Stimulated activated naive CD8-positive, alpha-beta T cell treated with anti-CD3 and anti-CD28 coated beads, Interleukin-15, amount 100 ng/mL, for 72 hours (primary cell): Measurements from ENCODE around the gene MROH2A.

Source experiments
- ATAC-seq: fragments of 150-1000 bp; cut with Tn5 transposase; 2 replicates; pipeline ENCODE4 v1.10.0; 2021; ENCODE audit warnings: mild to moderate bottlenecking, moderate library complexity
- DNase-seq, 2 donors: peaks; one replicate each; pipeline ENCODE4 v3.0.0; 2021 to 2022
- H3K27ac Mint-ChIP-seq, 2 donors: one replicate each; pipeline ENCODE4 v1.8.0; 2022; ENCODE audit warnings: mild to moderate bottlenecking in 2 of 2, mixed read lengths in 2 of 2, moderate library complexity in 2 of 2
- H3K27me3 Mint-ChIP-seq: one replicate; pipeline ENCODE4 v1.8.0; 2022; ENCODE audit warnings: mixed read lengths
- H3K4me1 Mint-ChIP-seq: one replicate; pipeline ENCODE4 v1.8.0; 2022; ENCODE audit warnings: mild to moderate bottlenecking, mixed read lengths
- H3K4me3 Mint-ChIP-seq, 2 donors: one replicate each; pipeline ENCODE4 v1.8.0; 2022; ENCODE audit warnings: mild to moderate bottlenecking in 2 of 2, mixed read lengths in 2 of 2, moderate library complexity in 1 of 2
- H3K9me3 Mint-ChIP-seq, 2 donors: one replicate each; pipeline ENCODE4 v1.8.0; 2022; ENCODE audit warnings: mixed read lengths in 2 of 2

Gene MROH2A

GRCh38 chr2:233831011-233831721 lies 53.0 kb downstream of the MROH2A start:
- no peaks in the 10 kb centered on the region for H3K27me3 Mint-ChIP-seq
- H3K4me3 Mint-ChIP-seq, result no peak overlapping the region
- H3K27ac Mint-ChIP-seq, result no peak overlapping the region
- ATAC-seq (peak; percentile 33), DNase-seq (no peak)
- no peaks in the 10 kb centered on the region for H3K9me3 Mint-ChIP-seq
- no peaks in the 10 kb centered on the region for H3K4me1 Mint-ChIP-seq

- H3K4me1 Mint-ChIP-seq, result no peaks in the 10 kb centered on the region
- H3K27ac Mint-ChIP-seq, result no peak overlapping the region
- DNase-seq (no peak), ATAC-seq (no peak)
- H3K4me3 Mint-ChIP-seq, result no peak overlapping the region
- H3K27me3 Mint-ChIP-seq, result no peaks in the 10 kb centered on the region
- H3K9me3 Mint-ChIP-seq, result no peaks in the 10 kb centered on the region
These were observed 53.7 kb downstream of the MROH2A start for GRCh38 chr2:233831861-233832260.

GRCh38 chr2:233832414-233832813 lies 54.3 kb downstream of the MROH2A start:
- ATAC-seq (peak; percentile 9), DNase-seq (no peak)
- H3K4me3 Mint-ChIP-seq, result no peak overlapping the region
- H3K27me3 Mint-ChIP-seq, result no peaks in the 10 kb centered on the region
- no peaks in the 10 kb centered on the region for H3K9me3 Mint-ChIP-seq
- H3K4me1 Mint-ChIP-seq, result no peaks in the 10 kb centered on the region
- H3K27ac Mint-ChIP-seq, result no peak overlapping the region

- no peak for DNase-seq
- no peaks in the 10 kb centered on the region for H3K9me3 Mint-ChIP-seq
- H3K27me3 Mint-ChIP-seq, result no peaks in the 10 kb centered on the region
- no peak overlapping the region for H3K4me3 Mint-ChIP-seq
- H3K4me1 Mint-ChIP-seq, result peaks cover under 1% of the 10 kb centered on the region
- peak; percentile 46 for ATAC-seq
- H3K27ac Mint-ChIP-seq, result no peak overlapping the region
These were observed 54.8 kb downstream of the MROH2A start for GRCh38 chr2:233832869-233833311.

GRCh38 chr2:233833345-233833744 lies 55.2 kb downstream of the MROH2A start:
- DNase-seq, result no peak

GRCh38 chr2:233835230-233836186 lies 57.4 kb downstream of the MROH2A start:
- DNase-seq, result no peak
- no peaks in the 10 kb centered on the region for H3K27me3 Mint-ChIP-seq
- no peak overlapping the region for H3K27ac Mint-ChIP-seq
- peaks cover 24% of the 10 kb centered on the region for H3K4me1 Mint-ChIP-seq
- no peak overlapping the region for H3K4me3 Mint-ChIP-seq
- ATAC-seq, result no peak
- no peaks in the 10 kb centered on the region for H3K9me3 Mint-ChIP-seq

More at GRCh38 chr2:233833345-233833744, 55.2 kb downstream of the MROH2A start:
- Mint-ChIP-seq H3K4me3 (no peak overlapping the region), H3K9me3 (no peaks in the 10 kb centered on the region), H3K27me3 (no peaks in the 10 kb centered on the region), H3K27ac (no peak overlapping the region), H3K4me1 (peaks cover 5% of the 10 kb centered on the region)
- no peak for ATAC-seq

GRCh38 chr2:233836359-233836758 lies 58.2 kb downstream of the MROH2A start:
- H3K27ac Mint-ChIP-seq, result no peak overlapping the region
- ATAC-seq, result no peak
- no peak overlapping the region for H3K4me3 Mint-ChIP-seq
- no peaks in the 10 kb centered on the region for H3K9me3 Mint-ChIP-seq
- no peaks in the 10 kb centered on the region for H3K27me3 Mint-ChIP-seq
- peaks cover 33% of the 10 kb centered on the region for H3K4me1 Mint-ChIP-seq
- no peak for DNase-seq

GRCh38 chr2:233837694-233838229 lies 59.6 kb downstream of the MROH2A start:
- Mint-ChIP-seq H3K4me3 (no peak overlapping the region), H3K4me1 (peaks cover 38% of the 10 kb centered on the region), H3K9me3 (no peaks in the 10 kb centered on the region), H3K27ac (no peak overlapping the region), H3K27me3 (no peaks in the 10 kb centered on the region)
- no peak for DNase-seq
- ATAC-seq, result no peak

- H3K27me3 Mint-ChIP-seq, result no peaks in the 10 kb centered on the region
- ATAC-seq, result no peak
These were observed 60.1 kb downstream of the MROH2A start for GRCh38 chr2:233838251-233838650.

GRCh38 chr2:233838726-233839446 lies 60.8 kb downstream of the MROH2A start:
- peak; percentile 31 for ATAC-seq
- H3K4me1 Mint-ChIP-seq, result peaks cover 38% of the 10 kb centered on the region
- no peaks in the 10 kb centered on the region for H3K27me3 Mint-ChIP-seq
- no peak overlapping the region for H3K27ac Mint-ChIP-seq
- peak in 1 of 2 donors; percentile 4 for DNase-seq
- H3K9me3 Mint-ChIP-seq, result no peaks in the 10 kb centered on the region
- H3K4me3 Mint-ChIP-seq, result no peak overlapping the region

More at GRCh38 chr2:233838251-233838650, 60.1 kb downstream of the MROH2A start:
- peaks cover 38% of the 10 kb centered on the region for H3K4me1 Mint-ChIP-seq
- peak overlapping the region in 1 of 2 donors; percentile 43 for H3K4me3 Mint-ChIP-seq
- DNase-seq, result peak in 1 of 2 donors; percentile 5
- no peaks in the 10 kb centered on the region for H3K9me3 Mint-ChIP-seq
- peak overlapping the region in 1 of 2 donors; percentile 82 for H3K27ac Mint-ChIP-seq

GRCh38 chr2:233839447-233839820 lies 61.3 kb downstream of the MROH2A start:
- H3K4me3 Mint-ChIP-seq, result no peak overlapping the region
- H3K27ac Mint-ChIP-seq, result peak overlapping the region in 1 of 2 donors; percentile 15
- no peaks in the 10 kb centered on the region for H3K27me3 Mint-ChIP-seq
- H3K9me3 Mint-ChIP-seq, result no peaks in the 10 kb centered on the region
- peaks cover 38% of the 10 kb centered on the region for H3K4me1 Mint-ChIP-seq
- DNase-seq, result no peak
- peak; percentile 21 for ATAC-seq

GRCh38 chr2:233840520-233840919 lies 62.4 kb downstream of the MROH2A start:
- Mint-ChIP-seq H3K9me3 (no peaks in the 10 kb centered on the region), H3K27me3 (no peaks in the 10 kb centered on the region), H3K27ac (no peak overlapping the region), H3K4me3 (no peak overlapping the region), H3K4me1 (peaks cover 38% of the 10 kb centered on the region)
- ATAC-seq (no peak), DNase-seq (no peak)

- no peak for DNase-seq
- Mint-ChIP-seq H3K4me1 (peaks cover 38% of the 10 kb centered on the region), H3K9me3 (no peaks in the 10 kb centered on the region), H3K27ac (no peak overlapping the region), H3K4me3 (no peak overlapping the region), H3K27me3 (no peaks in the 10 kb centered on the region)
- no peak for ATAC-seq
These were observed 63.1 kb downstream of the MROH2A start for GRCh38 chr2:233841183-233841582.

GRCh38 chr2:233844064-233844807 lies 66.1 kb downstream of the MROH2A start:
- no peaks in the 10 kb centered on the region for H3K27me3 Mint-ChIP-seq
- peaks cover 41% of the 10 kb centered on the region for H3K4me1 Mint-ChIP-seq
- ATAC-seq (no peak), DNase-seq (no peak)
- H3K9me3 Mint-ChIP-seq, result no peaks in the 10 kb centered on the region
- H3K27ac Mint-ChIP-seq, result no peak overlapping the region
- no peak overlapping the region for H3K4me3 Mint-ChIP-seq

GRCh38 chr2:233844836-233845235 lies 66.7 kb downstream of the MROH2A start:
- H3K4me1 Mint-ChIP-seq, result peaks cover 36% of the 10 kb centered on the region
- no peak overlapping the region for H3K27ac Mint-ChIP-seq
- no peaks in the 10 kb centered on the region for H3K9me3 Mint-ChIP-seq
- no peak for DNase-seq
- H3K4me3 Mint-ChIP-seq, result no peak overlapping the region
- H3K27me3 Mint-ChIP-seq, result no peaks in the 10 kb centered on the region
- no peak for ATAC-seq
